Brain pericyte (primary cell): ENCODE data around the gene ABCF2.

Source experiments
- DNase-seq: peaks from one replicate; pipeline ENCODE4 v3.0.0-alpha.2; 2012; ENCODE audit warnings: low read depth, low spot score

Gene ABCF2

DNA sequence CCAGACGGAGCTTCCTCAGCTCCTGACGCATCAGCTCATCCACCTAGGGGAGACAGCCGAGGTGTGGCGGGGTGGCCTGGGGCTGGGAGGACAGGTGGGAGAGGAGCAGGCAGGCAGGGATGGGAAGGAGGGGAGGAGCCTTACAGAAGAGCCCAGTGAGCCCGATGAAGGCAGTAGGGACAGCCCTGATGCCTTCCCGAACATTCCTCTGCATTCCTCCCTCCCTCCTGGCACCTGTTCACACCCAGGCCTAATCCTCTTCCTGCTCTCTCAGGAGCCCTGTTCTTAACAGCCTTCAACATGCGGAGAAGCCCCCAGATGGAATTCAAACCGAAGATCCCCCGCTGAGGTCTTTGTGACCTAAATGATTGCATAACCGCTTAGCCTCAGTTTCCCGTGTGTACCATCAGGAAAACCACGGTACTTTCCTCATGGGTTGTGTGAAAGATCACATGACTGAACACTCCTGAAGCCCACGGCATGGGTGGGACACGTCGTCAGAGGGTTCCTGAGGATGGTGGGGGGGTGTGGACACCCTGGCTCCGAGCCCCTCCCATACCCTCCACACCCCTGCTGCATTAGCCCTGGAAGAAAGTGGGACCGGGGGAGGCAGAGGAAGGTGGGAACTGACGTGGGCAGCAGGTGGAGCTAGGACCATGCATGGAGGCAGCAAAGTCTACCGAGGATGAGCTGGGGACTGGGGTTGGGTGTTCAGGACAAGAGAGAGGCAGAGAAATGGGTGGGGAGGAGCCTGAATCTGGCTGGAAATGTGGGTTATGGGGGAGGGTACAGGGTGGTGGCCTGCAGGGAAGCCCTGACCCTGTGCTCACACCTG lies 31.2 kb downstream of the ABCF2 start:
- no peak for DNase-seq

DNA sequence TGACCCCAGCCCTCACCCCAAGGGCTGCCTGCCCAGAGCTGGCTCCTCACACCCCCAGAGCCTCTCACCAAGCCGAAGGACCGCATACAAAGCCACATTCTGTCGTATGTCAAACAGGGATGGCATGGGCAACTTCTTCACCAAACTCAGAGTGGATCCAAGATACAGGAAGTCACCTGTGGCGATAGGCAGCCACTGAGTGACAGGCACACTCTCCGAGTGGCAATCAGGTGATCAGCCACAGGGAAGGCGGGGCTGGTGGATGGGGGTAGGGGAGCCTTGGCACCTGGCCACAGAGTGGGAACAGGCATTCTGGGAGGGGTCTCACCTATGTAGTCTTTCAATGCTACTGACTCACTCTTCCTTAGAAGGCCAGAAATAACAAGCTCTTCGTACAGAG lies 32.8 kb downstream of the ABCF2 start:
- no peak for DNase-seq

DNA sequence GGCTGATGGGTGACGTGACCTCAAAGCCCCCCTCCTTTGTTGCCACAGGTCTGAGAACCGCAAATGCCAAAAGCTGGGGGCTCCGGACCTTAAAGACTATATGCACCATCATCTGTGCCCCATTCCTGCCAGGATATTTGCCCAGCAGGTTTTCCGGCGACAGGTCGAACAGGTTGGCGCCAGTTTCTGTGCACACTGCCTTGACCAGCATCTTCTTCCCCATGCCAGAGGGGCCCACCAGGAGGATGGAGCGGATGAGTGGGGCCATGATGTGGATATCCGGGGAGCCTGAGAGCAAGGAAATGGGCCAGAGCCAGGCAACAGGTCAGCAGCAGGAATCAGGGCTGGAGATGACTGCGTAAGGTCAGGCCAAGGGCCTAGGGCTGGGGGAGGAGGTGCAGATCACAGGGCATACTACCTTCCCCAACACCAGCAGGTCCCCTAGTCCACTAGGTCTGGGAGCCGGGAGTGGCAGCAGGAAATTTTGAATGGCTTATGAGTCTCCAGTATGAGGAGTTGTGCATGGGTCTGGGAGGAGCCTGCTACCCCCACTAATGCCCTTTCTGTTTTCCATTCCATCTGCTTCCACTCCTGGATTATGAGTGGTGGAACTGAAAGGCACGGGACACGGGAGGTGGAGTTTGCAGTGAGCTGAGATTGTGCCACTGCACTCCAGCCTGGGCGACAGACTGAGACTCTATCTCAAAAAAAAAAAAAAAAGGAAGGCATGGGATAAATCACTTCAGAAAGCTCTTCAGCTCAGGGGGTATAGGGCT lies 33.6 kb downstream of the ABCF2 start:
- no peak for DNase-seq

DNA sequence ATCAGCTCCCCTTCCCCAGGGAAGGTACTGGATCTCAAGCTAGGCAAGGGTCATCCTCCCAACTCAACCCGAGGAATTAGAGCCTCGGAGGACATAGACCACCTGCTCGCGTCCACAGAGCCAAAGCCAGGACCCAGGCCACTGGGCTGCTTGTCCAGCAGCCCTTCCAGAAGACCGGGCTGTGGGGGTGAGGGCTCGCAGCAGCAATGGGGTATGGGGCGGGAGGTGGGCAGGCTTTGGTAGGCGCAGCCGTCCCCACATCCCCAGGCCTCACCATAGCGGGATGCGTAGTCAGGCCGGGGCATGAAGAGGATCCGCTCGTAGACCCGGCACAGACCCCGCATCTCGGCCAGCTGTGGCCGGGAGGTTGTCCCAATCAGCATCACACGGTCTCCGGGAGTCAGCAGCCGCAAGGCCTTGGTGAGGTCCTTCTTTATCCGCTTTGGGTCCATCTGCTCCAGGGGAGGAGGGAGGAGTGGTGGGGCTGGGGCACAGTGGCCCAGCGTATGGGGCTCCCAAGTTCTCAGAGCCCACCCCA lies 34.9 kb downstream of the ABCF2 start:
- no peak for DNase-seq

DNA sequence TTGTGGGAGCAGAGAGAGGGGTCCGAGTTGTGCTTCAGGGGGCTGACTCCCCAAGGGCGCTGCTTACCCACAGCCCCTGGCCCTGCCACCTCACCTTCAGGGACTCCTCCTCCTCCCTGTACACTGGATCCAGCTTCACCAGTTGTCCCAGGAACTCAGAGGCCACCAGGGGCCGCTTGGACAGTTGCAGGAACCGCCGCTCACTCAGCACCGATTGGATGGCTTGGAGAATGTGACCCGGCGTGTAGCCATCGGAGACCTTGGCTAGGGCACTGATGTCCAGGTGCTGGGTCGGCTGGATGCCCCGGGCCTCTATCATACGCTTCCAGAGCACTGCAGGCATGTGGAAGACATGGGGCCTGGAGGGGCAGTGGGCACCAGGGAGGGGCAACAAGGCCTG lies 35.5 kb downstream of the ABCF2 start:
- DNase-seq = no peak

DNA sequence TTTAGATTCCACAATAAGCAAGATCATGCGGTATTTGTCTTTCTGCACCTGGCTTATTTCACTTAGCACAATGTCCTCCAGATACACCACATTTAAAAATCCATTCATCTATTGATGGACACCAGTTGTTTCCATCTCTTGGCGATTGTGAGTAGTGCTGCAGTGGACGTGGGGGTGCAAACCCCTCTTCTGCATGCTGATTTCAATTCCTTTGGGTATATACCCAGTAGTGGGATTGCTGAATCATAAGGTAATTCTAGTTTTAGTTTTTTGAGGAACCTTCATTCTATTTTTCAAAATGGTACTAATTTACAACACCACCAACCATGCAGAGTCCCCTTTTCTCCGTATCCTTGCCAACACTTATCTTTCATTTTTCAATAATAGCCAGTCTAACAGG lies 38.0 kb downstream of the ABCF2 start:
- DNase-seq = no peak

DNA sequence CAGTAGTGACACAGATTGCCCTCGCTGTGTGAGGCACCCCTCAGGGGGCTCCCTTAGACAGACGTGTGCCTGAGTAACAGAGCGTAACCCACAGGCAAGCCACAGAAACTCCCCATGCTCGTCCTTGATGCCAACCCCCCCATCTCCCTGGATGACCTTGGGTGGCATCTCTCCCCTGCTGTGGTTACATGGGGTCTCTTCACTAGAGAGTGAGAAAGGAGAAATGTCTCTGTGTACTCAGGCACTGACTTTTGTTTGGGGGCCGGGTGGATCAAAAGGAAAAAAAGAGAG lies 38.8 kb downstream of the ABCF2 start:
- DNase-seq = no peak

DNA sequence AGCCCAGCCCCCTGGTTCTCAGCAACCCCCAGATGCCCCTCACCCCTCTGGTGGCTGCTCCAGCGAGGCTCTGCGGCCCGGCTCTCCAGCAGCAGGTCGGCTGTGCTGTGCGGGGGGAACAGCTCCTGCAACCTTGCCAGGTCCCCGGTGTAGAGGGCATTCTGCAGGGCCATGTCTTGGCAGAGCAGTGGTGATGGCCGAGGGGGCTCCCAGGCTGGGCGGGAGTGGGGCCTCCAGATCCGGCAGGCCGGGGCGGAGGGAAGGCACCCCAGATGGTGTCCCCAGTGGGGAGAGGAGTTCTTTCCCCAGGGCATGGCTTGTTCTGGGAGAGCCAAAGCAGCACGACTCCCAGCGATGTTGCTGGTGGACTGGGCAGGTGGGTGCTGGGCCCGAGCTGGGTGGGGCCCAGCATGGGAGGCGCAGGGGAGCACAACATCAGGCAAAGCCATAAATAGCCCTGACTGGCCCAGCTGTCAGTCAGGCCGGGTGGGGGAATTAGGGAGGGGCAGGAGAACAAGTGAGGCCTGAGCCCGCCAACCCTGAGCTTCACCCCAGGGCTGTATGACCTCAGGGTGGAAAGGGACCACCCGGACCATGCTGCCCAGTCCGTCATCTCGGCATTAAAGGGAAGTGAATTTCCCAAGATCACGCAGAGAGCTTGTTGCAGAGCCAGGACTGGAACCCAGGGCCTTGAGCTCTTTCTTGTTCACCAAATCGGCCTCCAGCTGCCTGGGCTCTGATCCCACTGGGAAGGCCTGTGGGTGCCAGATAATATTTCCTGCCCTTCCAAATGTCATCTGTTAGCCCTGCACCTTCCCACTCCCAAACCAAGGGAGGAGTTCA lies 39.4 kb downstream of the ABCF2 start:
- no peak for DNase-seq

DNA sequence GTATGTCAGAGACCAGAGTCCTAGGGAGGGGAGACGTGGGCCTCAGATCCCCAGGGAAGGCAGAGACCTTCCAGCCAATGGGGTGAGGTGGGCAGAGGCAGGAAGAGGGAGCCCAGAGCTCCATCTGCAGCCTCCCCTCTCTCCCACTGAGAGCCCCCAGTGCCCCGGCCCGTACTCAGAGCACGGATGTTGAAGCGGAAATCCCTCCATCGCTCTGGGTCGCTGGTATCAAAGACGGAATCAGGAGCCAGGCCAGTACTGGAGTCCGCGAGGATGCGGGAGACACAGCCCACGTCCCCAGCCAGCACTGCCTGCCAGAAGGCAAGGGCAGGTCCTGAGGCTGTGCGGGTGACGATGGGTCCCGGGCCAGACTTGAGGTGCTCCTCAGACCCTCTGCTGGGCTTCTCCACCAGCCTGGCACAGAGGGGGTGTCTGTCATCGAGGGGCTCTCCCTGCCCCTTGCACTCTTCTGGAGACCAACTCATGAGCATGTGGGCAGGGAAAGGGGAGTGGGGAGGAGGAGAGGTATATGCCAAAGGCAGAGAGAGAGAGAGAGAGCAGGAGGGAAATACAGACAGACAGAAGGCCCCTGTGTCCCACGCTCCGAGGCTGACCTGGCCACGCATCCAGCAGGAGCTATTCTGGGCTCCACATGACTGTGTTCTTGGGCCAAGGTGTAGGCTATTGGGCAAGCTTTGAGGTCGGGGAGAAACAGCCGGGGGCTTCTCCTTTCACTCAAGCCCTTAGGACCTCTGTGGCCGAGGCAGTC lies 40.2 kb downstream of the ABCF2 start, which contains the start of gene ASB10:
ASB10 (minus strand) TSS at position 611 of the 769 bp plus-strand sequence; CDS start at position 491, 120 bp downstream.
- DNase-seq = no peak

DNA sequence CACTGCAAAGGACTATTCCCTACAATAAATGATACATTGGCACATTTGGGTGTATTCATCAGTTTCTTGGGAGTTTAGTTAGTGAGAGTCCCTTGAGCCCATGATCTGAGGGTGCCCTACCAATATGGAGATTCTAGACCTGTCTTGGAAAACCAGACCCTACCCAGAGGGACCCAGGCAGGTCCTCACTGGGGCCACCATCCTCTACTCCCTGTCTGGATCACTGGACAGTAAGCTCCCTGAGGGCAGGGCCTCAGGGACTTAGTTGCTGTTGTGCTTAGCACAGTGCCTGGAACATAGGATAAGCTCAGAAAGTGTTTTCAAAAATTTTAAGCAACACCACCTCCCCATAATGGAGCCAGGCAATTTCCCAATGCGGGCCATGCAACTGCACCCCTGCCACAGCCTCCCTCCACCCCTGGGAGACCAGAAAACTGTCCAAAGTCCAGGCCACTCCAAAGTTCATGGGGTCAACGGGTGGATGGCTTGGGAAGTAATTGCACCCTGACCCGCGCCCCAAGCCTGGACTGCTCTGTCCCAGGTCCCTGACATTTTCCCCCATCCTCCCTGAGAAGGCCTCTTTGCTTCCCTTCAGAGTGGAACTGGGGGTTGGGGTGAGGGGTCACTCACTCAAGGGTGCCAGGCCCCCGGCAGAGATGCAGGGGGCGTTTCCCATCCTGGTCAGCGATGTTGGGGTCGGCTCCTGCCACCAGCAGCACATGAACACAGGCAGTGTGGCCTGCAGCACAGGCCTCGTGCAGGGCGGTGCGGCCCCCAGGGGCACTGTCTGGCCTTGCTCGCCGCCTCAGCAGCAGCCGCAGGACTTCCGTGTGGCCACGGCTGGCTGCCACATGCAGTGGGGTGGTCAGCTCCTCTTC lies 41.0 kb downstream of the ABCF2 start:
- no peak for DNase-seq

DNA sequence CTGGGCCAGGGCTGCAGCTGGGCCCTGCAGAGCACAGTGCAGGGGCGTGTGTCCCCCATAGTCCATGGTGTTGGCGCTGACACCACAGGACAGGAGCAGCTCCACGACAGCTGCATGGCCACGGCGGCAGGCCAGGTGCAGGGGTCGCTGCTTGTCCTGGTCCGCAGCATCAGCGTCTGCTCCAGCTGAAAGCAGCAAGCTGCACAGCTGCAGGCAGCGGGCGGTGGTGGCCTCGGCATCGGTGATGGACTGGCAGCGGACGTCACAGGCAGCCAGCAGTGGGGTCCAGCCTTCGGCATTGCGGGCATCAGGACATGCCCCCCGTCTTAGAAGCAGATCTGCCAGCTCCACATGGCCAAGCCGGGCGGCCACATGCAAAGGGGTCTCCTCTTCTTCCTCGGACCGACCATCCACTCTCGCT lies 46.0 kb downstream of the ABCF2 start:
- no peak for DNase-seq

DNA sequence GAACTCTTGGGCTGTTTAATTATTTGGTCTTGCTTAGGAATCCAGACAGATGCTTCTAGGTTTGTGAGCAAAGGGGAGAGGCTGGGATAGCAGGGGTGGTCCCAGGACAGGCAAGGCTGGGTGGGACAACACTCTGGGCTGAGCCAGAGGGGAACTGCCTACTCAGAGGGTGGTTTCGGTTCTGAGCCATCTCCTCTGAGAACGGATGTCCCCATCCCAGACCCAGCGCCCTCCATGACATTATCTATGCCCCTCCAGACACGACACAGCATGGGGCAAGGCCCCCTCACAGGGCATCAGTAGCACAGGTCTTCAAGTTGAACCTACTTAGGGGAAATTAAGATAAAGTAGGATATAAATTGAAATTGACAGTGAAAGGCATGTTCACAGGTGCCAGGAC lies 47.1 kb downstream of the ABCF2 start:
- no peak for DNase-seq

DNA sequence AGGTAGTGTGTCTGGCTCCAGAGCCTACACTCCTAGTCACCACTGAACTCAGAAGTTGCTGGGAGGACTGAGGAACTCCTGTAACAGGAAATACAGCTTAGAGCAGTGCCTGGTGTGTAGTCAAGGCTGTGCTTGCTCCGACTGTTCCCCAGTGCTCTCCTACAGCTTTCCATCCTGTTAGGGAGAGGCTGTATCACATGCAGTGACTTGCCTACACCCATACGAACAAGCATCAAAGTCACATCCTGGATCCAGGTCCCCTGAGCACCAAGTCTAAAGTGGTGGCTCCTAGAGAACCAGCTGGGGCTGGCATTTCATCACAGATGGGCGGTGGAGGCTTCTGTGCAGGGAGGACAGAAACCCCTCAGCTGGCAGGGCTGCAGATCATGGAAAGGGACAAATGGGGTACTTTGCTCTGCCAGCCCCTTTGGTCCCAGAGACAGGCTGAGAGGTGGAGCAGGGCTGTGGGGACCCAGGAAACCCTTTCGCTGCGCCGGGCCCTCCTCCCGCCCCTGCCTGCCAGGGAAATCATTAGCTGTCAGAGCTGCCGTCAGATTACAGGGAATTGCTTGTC lies 47.6 kb downstream of the ABCF2 start:
- no peak for DNase-seq

DNA sequence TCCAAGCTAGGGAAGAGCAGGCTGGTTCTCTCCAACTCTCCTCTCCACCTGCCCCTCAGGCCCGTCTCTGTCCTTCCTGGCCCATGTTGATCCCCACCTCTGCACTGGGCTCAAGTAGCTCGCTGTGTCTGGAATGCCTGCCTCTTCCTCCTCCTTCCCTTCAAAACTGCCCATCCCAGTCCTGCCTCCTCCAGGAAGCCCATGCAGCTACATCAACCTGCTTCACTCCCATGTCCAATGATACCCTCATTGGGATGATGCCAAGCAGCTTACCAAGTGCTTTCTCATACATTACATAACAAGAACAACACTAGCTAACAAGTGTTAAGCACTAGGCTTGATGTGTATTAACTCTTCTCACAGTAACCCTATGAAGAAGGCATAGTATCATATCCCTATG lies 48.2 kb downstream of the ABCF2 start:
- no peak for DNase-seq

DNA sequence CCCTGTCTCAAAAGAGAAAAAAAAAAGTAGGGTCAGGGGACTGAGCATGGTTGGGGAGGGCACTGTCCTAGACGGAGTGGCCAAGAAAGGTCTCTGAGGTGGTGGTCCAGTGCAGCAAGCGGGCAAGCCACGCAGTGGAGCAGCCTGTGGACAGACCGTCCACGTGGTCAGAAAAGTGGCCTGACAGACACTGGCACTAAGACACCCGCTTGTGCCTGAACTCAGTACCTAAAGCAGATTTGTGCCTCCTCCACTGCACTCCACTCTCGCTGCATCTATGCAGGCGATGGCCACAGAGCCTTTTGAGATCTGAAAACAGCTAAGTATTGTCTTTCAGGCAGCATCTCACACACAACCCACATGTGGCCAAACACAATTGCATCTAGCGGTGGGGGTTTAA lies 48.8 kb downstream of the ABCF2 start:
- DNase-seq = no peak

DNA sequence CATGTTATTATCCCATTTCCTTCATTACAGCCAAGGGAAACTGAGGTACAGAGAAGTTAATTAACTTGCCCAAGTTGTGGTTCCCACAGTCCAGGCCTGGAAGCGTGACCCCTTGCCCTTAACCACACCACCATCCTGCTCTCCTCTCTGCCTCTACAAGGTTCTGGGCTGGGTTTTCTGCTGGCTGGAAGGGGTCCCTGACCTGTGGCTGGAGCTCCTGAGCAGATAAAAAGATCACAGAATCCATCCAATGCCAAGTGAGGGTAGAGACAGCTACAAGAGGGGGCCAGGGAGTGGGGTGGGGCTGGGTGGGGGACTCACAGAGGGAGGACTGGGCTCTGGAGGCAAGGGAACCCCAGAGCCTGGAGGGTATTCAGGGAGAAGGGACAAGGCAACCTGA lies 49.7 kb downstream of the ABCF2 start:
- no peak for DNase-seq

DNA sequence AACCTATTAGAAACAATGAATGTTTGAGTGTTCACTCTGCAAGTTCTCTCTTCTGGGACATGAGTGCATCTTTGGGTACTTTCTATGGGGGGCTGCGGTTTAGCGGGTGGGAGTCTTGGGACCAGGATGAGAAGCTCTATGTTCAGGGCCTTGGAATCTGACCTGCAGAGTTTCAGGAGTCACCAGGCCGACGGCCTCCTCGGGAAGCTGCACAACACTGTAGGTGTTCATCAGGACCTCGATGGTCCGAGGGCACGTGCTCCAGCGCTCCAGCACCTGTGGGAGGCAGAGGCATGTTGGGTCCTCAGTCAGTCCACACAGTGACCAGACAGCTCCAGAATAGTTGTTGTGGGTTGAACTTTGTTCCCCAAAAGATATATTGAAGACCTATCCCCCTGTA lies 50.6 kb downstream of the ABCF2 start:
- DNase-seq = no peak

DNA sequence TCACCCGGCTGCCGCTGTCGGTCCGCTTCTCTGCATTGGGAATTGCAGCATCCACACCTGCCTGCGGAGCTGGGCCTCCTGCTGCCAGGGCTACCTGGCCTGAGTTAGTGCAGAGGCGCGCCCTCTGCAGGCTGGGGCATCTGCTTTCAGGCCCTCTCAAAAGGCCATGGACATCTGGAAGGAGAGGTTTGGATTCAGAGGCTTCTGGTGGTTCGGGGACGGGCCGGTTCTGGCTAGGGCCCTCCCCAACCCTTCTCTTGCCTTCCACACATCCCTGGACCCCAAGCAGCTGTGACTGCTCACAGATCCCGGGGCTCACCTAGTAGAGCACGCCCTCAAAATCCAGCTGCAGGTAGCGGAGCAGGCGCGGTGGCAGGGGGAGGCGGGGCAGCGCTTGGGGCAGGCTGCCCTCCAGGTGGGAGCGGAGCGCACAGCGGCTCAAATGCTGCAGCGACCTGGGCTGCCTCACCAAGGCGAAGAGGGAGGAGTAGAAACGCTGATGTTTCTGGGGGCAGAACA lies 51.2 kb downstream of the ABCF2 start:
- no peak for DNase-seq

DNA sequence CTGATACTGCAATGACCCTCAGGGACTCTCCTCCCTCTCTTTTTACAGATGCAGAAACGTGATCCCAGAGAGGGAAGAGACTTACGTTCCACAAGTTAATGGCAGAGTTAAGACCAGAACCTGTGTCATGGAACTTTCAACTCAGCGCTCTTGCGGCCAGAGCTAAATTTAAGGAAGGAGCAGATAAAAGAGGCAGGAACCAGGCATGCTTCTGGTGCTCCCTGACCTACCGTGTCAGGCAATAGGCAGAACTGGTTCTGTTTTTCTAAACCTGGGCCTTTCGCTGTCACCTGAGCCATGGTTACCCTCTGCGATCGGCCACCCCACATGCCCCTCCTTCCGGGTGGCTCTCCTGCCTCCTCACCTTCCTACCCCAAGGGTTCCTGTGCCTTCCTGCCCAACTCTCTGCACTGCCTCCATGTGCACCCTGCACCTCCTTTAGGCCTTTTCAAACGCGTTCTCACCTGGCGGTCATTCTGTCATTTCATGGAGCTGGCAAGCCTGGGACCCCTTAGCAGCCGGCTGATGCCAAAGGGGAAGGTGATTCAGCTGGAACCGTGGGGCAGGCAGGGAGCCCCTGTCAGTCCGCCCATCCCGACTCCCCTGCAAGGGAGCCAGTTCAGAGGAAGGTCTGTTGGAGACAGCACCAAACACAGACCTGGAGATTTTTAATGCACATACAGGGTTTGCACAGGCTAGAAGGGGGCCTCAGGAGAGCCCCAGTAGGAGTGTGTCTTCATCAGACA lies 51.8 kb downstream of the ABCF2 start:
- no peak for DNase-seq
